Type B pancreatic cell (in vitro differentiated cells): ENCODE results near the gene USP35. TPM values are rescaled to one million over a fixed set of nuclear protein-coding genes. Genes with fewer than 3 reads are reported as not detected.

ENCODE experiments used
- DNase-seq: peaks from one replicate; pipeline ENCODE4 v3.0.0; 2021; ENCODE audit warnings: mixed read lengths; ENCODE audit not compliant: unreplicated experiment; ENCODE audit errors: extremely low spot score
- H3K27ac Mint-ChIP-seq: 2 replicates; pipeline ENCODE4 v1.8.0; 2021; ENCODE audit warnings: mild to moderate bottlenecking, mixed read lengths
- H3K27me3 Mint-ChIP-seq: 2 replicates; pipeline ENCODE4 v1.8.0; 2021; ENCODE audit warnings: mixed read lengths
- H3K36me3 Mint-ChIP-seq: 2 replicates; pipeline ENCODE4 v1.8.0; 2021; ENCODE audit warnings: mixed read lengths
- H3K4me1 Mint-ChIP-seq: one replicate; pipeline ENCODE4 v1.8.0; 2021; ENCODE audit warnings: mixed read lengths; ENCODE audit not compliant: unreplicated experiment
- H3K4me3 Mint-ChIP-seq: 2 replicates; pipeline ENCODE4 v1.8.0; 2021; ENCODE audit warnings: mild to moderate bottlenecking, mixed read lengths
- H3K9me3 Mint-ChIP-seq: 2 replicates; pipeline ENCODE4 v1.8.0; 2021; ENCODE audit warnings: mixed read lengths
- total RNA-seq: library from RNA; stranded (reverse); gene quantifications from 2 replicates; pipeline ENCODE4 v1.2.1, GENCODE V29; 2021; ENCODE audit warnings: low replicate concordance
- TF ChIP-seq, protein P1 (sequence below): fragments of 200-600 bp; sonication (generic); conservative IDR thresholded peaks from 2 replicates; pipeline ENCODE4 v1.5.0; 2021; ENCODE audit warnings: antibody characterized with exemption, mild to moderate bottlenecking

USP35 gene
- total RNA-seq, 1 donor from 2014 or later, result 9.7 TPM

DNA sequence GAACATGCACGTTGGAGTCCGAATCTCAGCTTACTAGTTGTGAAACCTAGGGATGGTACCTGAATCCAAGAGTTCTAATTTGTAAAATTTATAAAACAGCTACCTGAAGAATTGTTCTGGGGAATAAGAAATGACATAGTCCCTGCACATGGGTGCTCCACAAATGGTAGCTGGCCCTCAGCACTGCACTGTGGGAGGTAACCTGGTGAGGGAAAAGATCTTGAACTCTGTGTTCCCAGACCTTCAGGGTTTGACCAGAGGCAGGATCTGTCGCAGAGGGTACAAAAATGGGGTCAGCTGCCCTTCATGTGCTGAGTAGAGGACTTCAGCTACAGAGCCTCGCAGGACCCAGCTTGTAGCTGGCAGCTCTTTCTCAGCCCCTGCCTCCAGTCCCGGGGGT is 73.5 kb downstream of the USP35 start:
- H3K9me3 Mint-ChIP-seq, result no peaks in the 10 kb centered on the region

GRCh38 chr11:78262691-78263090 is 74.0 kb downstream of the USP35 start:
- no peak overlapping the region for H3K27ac Mint-ChIP-seq
- TF ChIP-seq, protein P1, sequence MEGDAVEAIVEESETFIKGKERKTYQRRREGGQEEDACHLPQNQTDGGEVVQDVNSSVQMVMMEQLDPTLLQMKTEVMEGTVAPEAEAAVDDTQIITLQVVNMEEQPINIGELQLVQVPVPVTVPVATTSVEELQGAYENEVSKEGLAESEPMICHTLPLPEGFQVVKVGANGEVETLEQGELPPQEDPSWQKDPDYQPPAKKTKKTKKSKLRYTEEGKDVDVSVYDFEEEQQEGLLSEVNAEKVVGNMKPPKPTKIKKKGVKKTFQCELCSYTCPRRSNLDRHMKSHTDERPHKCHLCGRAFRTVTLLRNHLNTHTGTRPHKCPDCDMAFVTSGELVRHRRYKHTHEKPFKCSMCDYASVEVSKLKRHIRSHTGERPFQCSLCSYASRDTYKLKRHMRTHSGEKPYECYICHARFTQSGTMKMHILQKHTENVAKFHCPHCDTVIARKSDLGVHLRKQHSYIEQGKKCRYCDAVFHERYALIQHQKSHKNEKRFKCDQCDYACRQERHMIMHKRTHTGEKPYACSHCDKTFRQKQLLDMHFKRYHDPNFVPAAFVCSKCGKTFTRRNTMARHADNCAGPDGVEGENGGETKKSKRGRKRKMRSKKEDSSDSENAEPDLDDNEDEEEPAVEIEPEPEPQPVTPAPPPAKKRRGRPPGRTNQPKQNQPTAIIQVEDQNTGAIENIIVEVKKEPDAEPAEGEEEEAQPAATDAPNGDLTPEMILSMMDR, result no peak
- DNase-seq, result no peak
- no peak overlapping the region for H3K4me3 Mint-ChIP-seq
- peaks cover 27% of the 10 kb centered on the region for H3K4me1 Mint-ChIP-seq
- no peaks in the 10 kb centered on the region for H3K9me3 Mint-ChIP-seq
- H3K27me3 Mint-ChIP-seq, result no peaks in the 10 kb centered on the region
- H3K36me3 Mint-ChIP-seq, result peaks cover 4% of the 10 kb centered on the region

More for the DNA sequence above, 73.5 kb downstream of the USP35 start:
- TF ChIP-seq, protein P1, result no peak
- H3K27ac Mint-ChIP-seq, result no peak overlapping the region
- H3K36me3 Mint-ChIP-seq, result peaks cover 4% of the 10 kb centered on the region
- H3K4me3 Mint-ChIP-seq, result no peak overlapping the region
- no peaks in the 10 kb centered on the region for H3K27me3 Mint-ChIP-seq
- peaks cover 27% of the 10 kb centered on the region for H3K4me1 Mint-ChIP-seq
- no peak for DNase-seq

Other genes with a start within 250 kb of the USP35 start
- gene INTS4, start 194.3 kb upstream of the USP35 start, total RNA-seq, result 27.1 and 46.3 TPM in 2 replicates
- gene KCTD14, start 165.6 kb upstream of the USP35 start, total RNA-seq, result 1.2 and 2.8 TPM in 2 replicates
- not detected in 2 replicates for gene THRSP, start 125.1 kb upstream of the USP35 start, total RNA-seq
- gene NDUFC2, start 109.1 kb upstream of the USP35 start, total RNA-seq, result 233 and 240 TPM in 2 replicates
- 45.2 and 71.8 TPM in 2 replicates for gene ALG8, start 49.3 kb upstream of the USP35 start, total RNA-seq
- 9.7 and 10.7 TPM in 2 replicates for gene KCTD21, start 293 bp upstream of the USP35 start, total RNA-seq
- 23.3 and 24.5 TPM in 2 replicates for gene GAB2, start 228.9 kb downstream of the USP35 start, total RNA-seq